SK-N-SH (cell line): ENCODE data around the gene PRAMEF26. TPM values are rescaled to one million over a fixed set of nuclear protein-coding genes. Genes with fewer than 3 reads are reported as not detected.

Experiments
- polyA plus RNA-seq, 3 experiments: library from polyadenylated mRNA; depleted of rRNA; stranded (reverse); fragments of >200 nt; gene quantifications; 2 replicates each; pipeline ENCODE4 v1.2.3, GENCODE V29; 2012

PRAMEF26 gene
- polyA plus RNA-seq, 1 of the 3 experiments (the other 2 are of a cell fraction), result not detected

Other genes starting within 250 kb of the PRAMEF26 start
- gene PRAMEF7, start 239.4 kb downstream of the PRAMEF26 start, polyA plus RNA-seq (2012; rRNA removed), result not detected in 2 replicates
- not detected in 2 replicates for gene PRAMEF6, start 208.4 kb downstream of the PRAMEF26 start, polyA plus RNA-seq (2012; rRNA removed)
- not detected in 2 replicates for gene PRAMEF27, start 99.4 kb downstream of the PRAMEF26 start, polyA plus RNA-seq (2012; rRNA removed)
- not detected in 2 replicates for gene HNRNPCL3, start 95.2 kb downstream of the PRAMEF26 start, polyA plus RNA-seq (2012; rRNA removed)
- not detected in 2 replicates for gene PRAMEF25, start 85.2 kb downstream of the PRAMEF26 start, polyA plus RNA-seq (2012; rRNA removed)
- gene HNRNPCL2, start 39.2 kb downstream of the PRAMEF26 start, polyA plus RNA-seq (2012; rRNA removed), result not detected in 2 replicates
- not detected in 2 replicates for gene HNRNPCL4, start 9.6 kb upstream of the PRAMEF26 start, polyA plus RNA-seq (2012; rRNA removed)
- not detected in 2 replicates for gene PRAMEF9, start 15.8 kb upstream of the PRAMEF26 start, polyA plus RNA-seq (2012; rRNA removed)
- gene PRAMEF13, start 45.4 kb upstream of the PRAMEF26 start, polyA plus RNA-seq (2012; rRNA removed), result not detected in 2 replicates
- gene PRAMEF18, start 70.1 kb upstream of the PRAMEF26 start, polyA plus RNA-seq (2012; rRNA removed), result not detected in 2 replicates
- gene PRAMEF5, start 98.2 kb upstream of the PRAMEF26 start, polyA plus RNA-seq (2012; rRNA removed), result not detected in 2 replicates
- gene PRAMEF8, start 129.1 kb upstream of the PRAMEF26 start, polyA plus RNA-seq (2012; rRNA removed), result not detected in 2 replicates
- gene PRAMEF33, start 147.5 kb upstream of the PRAMEF26 start, polyA plus RNA-seq (2012; rRNA removed), result not detected in 2 replicates
- not detected in 2 replicates for gene PRAMEF15, start 159.6 kb upstream of the PRAMEF26 start, polyA plus RNA-seq (2012; rRNA removed)
- gene PRAMEF14, start 191.1 kb upstream of the PRAMEF26 start, polyA plus RNA-seq (2012; rRNA removed), result not detected in 2 replicates
- not detected in 2 replicates for gene PRAMEF19, start 215.9 kb upstream of the PRAMEF26 start, polyA plus RNA-seq (2012; rRNA removed)
- gene PRAMEF17, start 233.6 kb upstream of the PRAMEF26 start, polyA plus RNA-seq (2012; rRNA removed), result not detected in 2 replicates